ENCODE data around the gene MED9. TPM values are rescaled to one million over a fixed set of nuclear protein-coding genes. Genes with fewer than 3 reads are reported as not detected.
"Not testable (repeated sequence)": the region's sequence is repeated elsewhere in the genome, so short reads cannot be mapped to it uniquely, and the experiment has no call there.

MED9 gene
- total RNA-seq, 4 donors from 2014 or later: 5.8 to 15.4 (median 12.2) TPM

DNA sequence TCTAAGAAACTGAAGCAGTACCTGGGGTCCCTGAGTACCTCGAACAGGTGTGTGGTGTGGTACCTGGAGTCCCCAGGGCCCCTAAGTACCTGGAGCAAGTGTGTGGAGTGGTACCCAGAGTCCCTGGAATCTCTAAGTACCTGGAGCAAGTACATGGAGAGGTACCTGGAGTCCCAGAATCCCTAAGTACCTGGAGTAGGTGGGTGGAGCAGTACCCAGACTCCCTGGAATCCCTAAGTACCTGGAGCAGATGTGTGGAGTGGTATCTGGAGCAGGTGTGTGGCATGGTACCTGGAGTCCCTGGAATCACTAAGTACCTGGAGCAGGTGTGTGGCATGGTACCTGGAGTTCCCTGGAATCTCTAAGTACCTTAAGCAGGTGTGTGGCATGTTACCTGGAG, 22.5 kb upstream of the MED9 start:
- H3K4me3 ChIP-seq: no peak overlapping the region
- intact Hi-C loops (cut with DNase I): no loop called here
- no peaks in the 10 kb centered on the region for H3K36me3 ChIP-seq
- no peak for TF ChIP-seq POLR2A (IDR thresholded peaks at IDR 0.05)
- TF ChIP-seq, protein P1, sequence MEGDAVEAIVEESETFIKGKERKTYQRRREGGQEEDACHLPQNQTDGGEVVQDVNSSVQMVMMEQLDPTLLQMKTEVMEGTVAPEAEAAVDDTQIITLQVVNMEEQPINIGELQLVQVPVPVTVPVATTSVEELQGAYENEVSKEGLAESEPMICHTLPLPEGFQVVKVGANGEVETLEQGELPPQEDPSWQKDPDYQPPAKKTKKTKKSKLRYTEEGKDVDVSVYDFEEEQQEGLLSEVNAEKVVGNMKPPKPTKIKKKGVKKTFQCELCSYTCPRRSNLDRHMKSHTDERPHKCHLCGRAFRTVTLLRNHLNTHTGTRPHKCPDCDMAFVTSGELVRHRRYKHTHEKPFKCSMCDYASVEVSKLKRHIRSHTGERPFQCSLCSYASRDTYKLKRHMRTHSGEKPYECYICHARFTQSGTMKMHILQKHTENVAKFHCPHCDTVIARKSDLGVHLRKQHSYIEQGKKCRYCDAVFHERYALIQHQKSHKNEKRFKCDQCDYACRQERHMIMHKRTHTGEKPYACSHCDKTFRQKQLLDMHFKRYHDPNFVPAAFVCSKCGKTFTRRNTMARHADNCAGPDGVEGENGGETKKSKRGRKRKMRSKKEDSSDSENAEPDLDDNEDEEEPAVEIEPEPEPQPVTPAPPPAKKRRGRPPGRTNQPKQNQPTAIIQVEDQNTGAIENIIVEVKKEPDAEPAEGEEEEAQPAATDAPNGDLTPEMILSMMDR (IDR thresholded peaks at IDR 0.05): no peak
- peaks cover 0 to 13% (median 0%) of the 10 kb centered on the region in 4 donors for H3K27me3 ChIP-seq
- H3K4me1 ChIP-seq: no peaks in the 10 kb centered on the region
- WGBS, 2 donors: 60% methylated on average over 1 of the region's 1 CpG; no CpG with 5 or more reads in 1 of the 2 donors
- H3K27ac ChIP-seq: no peak overlapping the region
- DNase-seq: no peak
- no peaks in the 10 kb centered on the region for H3K9me3 ChIP-seq

DNA sequence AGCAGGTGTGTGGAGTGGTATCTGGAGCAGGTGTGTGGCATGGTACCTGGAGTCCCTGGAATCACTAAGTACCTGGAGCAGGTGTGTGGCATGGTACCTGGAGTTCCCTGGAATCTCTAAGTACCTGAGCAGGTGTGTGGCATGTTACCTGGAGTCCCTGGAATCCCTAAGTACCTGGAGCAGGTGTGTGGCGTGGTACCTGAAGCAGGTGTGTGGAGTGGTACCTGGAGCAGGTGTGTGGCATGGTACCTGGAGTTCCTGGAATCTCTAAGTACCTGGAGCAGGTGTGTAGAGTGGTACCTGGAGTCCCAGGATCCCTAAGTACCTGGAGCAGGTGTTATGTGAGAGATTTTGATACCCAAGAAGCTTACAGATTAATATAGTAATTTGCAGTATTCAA, 22.1 kb upstream of the MED9 start:
- not testable (repeated sequence) for DNase-seq

DNA sequence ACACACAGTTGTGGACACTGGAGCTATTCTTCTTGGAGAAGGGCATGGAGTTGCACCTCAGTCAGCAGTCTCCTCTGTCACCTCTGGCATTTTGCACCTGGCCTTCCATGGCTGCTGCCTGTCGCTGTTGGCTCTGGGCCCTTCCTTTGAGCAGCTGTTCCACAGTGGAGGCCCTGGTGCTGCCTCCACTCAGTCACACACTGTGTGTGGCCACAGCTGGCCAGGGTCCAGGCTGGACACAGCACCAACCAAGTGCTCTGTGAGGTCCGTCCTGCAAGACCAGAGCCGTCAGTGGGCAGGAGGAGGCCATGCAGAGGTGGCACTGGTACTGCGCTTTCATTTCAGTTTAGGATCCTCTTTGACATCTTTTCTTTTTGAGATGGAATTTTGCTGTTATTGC, 21.6 kb upstream of the MED9 start:
- Histone ChIP-seq H3K9me3 (no peaks in the 10 kb centered on the region), H3K36me3 (no peaks in the 10 kb centered on the region), H3K27ac (no peak overlapping the region), H3K27me3 (peaks cover 0 to 13% (median 0%) of the 10 kb centered on the region in 4 donors), H3K4me1 (no peaks in the 10 kb centered on the region), H3K4me3 (no peak overlapping the region)
- no peak for DNase-seq
- intact Hi-C loops (cut with DNase I): no loop called here
- 86 to 100% methylated on average over 3 of the region's 4 CpGs for WGBS, 2 donors
- no peak for TF ChIP-seq POLR2A (IDR thresholded peaks at IDR 0.05)
- TF ChIP-seq, protein P1 (IDR thresholded peaks at IDR 0.05): no peak

More for the DNA sequence above, 22.1 kb upstream of the MED9 start:
- intact Hi-C loops (cut with DNase I); H3K4me3 ChIP-seq; H3K36me3 ChIP-seq; H3K4me1 ChIP-seq; H3K27ac ChIP-seq; H3K9me3 ChIP-seq: not testable (repeated sequence)
- WGBS, 2 donors: 63% methylated on average over 1 of the region's 1 CpG; no CpG with 5 or more reads in 1 of the 2 donors
- H3K27me3 ChIP-seq: peaks cover 0 to 13% (median 0%) of the 10 kb centered on the region in 4 donors

DNA sequence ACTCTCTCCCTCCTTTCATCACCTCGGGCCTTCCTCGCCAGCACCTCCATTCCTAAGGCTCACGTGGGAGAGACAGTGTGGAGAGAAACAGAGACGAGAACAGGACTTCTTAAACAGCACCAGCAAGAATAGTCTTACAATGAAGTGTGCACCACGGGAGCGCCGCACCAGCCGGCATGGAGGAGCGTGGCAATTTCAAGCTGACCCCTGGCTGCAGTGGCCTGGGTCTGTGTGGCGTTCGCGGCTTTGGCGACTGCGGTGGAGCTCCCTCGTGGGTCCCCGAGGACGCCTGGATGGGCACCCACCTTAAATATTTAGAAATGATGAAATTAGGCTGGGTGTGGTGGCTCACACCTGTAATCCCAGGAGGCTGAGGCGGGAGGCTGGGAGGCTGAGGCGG, 20.5 kb upstream of the MED9 start:
- Histone ChIP-seq H3K27me3 (peaks cover 0 to 13% (median 0%) of the 10 kb centered on the region in 4 donors), H3K9me3 (no peaks in the 10 kb centered on the region), H3K27ac (no peak overlapping the region), H3K4me3 (no peak overlapping the region), H3K36me3 (no peaks in the 10 kb centered on the region), H3K4me1 (no peaks in the 10 kb centered on the region)
- TF ChIP-seq, protein P1 (IDR thresholded peaks at IDR 0.05): no peak
- no peak for TF ChIP-seq POLR2A (IDR thresholded peaks at IDR 0.05)
- WGBS, 2 donors: 82 to 93% methylated on average over 5 to 17 of the region's 19 CpGs
- intact Hi-C loops (cut with DNase I): no loop called here
- DNase-seq: no peak

DNA sequence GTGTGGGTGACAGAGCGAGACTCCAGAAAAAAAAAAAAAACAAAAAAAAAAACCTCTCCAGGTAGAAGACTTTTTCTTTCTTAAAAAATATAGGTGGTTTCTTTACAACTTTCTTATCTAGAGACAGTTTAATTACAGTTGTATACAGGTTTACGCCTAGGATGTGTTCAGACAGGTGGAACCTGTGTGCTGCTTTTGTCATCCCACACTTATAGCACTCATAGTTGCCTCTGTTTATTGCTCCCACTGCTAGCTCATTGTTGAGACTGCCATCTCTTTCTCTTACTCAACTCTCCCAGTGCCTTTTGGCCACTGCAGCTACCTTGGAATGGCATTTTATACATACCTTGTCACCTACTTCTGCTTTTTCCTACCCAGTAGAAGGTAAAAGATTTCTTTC, 19.1 kb upstream of the MED9 start:
- no peak for DNase-seq
- WGBS, 2 donors: 89 to 90% methylated on average over 2 of the region's 2 CpGs
- H3K27ac ChIP-seq: no peak overlapping the region
- H3K36me3 ChIP-seq: no peaks in the 10 kb centered on the region
- H3K9me3 ChIP-seq: no peaks in the 10 kb centered on the region
- peaks cover 0 to 13% (median 0%) of the 10 kb centered on the region in 4 donors for H3K27me3 ChIP-seq
- H3K4me3 ChIP-seq: no peak overlapping the region
- intact Hi-C loops (cut with DNase I): no loop called here
- TF ChIP-seq, protein P1 (IDR thresholded peaks at IDR 0.05): no peak
- no peak for TF ChIP-seq POLR2A (IDR thresholded peaks at IDR 0.05)
- no peaks in the 10 kb centered on the region for H3K4me1 ChIP-seq

DNA sequence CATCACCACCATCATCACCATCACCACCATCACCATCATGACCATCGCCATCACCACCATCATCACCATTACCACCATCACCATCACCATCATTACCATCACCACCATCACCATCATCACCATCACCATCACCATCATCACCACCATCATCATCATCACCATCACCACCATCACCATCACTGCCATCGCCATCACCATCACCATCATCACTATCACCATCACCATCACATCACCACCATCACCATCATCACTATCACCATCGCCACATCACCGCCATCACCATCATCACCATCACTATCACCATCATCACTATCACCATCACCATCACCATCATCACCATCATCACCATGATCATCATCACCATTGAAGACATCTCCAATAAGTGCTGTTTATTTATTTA, 16.8 kb upstream of the MED9 start:
- 86 to 89% methylated on average over 4 of the region's 4 CpGs for WGBS, 2 donors

More for the DNA sequence above, 16.8 kb upstream of the MED9 start:
- H3K9me3 ChIP-seq: no peaks in the 10 kb centered on the region
- intact Hi-C loops (cut with DNase I): no loop called here
- no peak overlapping the region for H3K27ac ChIP-seq
- H3K4me1 ChIP-seq: no peaks in the 10 kb centered on the region
- no peak overlapping the region for H3K4me3 ChIP-seq
- no peaks in the 10 kb centered on the region for H3K36me3 ChIP-seq
- no peak for TF ChIP-seq POLR2A (IDR thresholded peaks at IDR 0.05)
- no peak for DNase-seq
- H3K27me3 ChIP-seq: peaks cover 0 to 24% (median 0%) of the 10 kb centered on the region in 4 donors

Data from esophagus squamous epithelium (tissue), 5 donors.